GM12878 (cell line): Measurements from ENCODE around the gene IKZF5. TPM values are rescaled to one million over a fixed set of nuclear protein-coding genes. Genes with fewer than 3 reads are reported as not detected.

ENCODE experiments used
- CBFB ChIP-seq: IDR thresholded peaks from 2 replicates; pipeline ENCODE4 v1.6.1; 2016; ENCODE audit warnings: antibody characterized with exemption, low read depth
- CUX1 ChIP-seq: IDR thresholded peaks from 2 replicates; pipeline ENCODE4 v1.6.1; 2012; ENCODE audit warnings: improper control_type of control experiment, low read depth, low read length; ENCODE audit not compliant: insufficient replicate concordance
- E2F4 ChIP-seq: IDR thresholded peaks from 2 replicates; pipeline ENCODE4 v1.6.1; 2012; ENCODE audit warnings: low read depth, low read length, improper control_type of control experiment
- HCFC1 ChIP-seq: fragments of 150-350 bp; IDR thresholded peaks from 2 replicates; pipeline ENCODE4 v1.6.1; 2014; ENCODE audit warnings: low read length
- JUNB ChIP-seq: IDR thresholded peaks from 2 replicates; pipeline ENCODE4 v1.6.1; 2016; ENCODE audit warnings: antibody characterized with exemption, mild to moderate bottlenecking
- KDM1A ChIP-seq: fragments of 200-600 bp; sonication (generic); IDR thresholded peaks from 2 replicates; pipeline ENCODE4 v1.6.1; 2016; ENCODE audit warnings: borderline replicate concordance
- MTA2 ChIP-seq: fragments of 450-650 bp; IDR thresholded peaks from 2 replicates; pipeline ENCODE4 v1.6.1; 2016; ENCODE audit warnings: low read depth, mild to moderate bottlenecking, moderate library complexity
- RAD21 ChIP-seq: IDR thresholded peaks from 2 replicates; pipeline ENCODE4 v1.6.1; 2011; ENCODE audit warnings: mild to moderate bottlenecking, low read depth, low read length, moderate library complexity; ENCODE audit not compliant: insufficient read depth
- SKIL ChIP-seq: fragments of 450-650 bp; IDR thresholded peaks from 2 replicates; pipeline ENCODE4 v1.6.1; 2017; ENCODE audit warnings: mild to moderate bottlenecking, low read depth, inconsistent platforms; ENCODE audit not compliant: poor library complexity, severe bottlenecking
- SMAD5 ChIP-seq: IDR thresholded peaks from 2 replicates; pipeline ENCODE4 v1.6.1; 2016; ENCODE audit warnings: antibody characterized with exemption, low read depth
- SPI1 ChIP-seq: IDR thresholded peaks from 2 replicates; pipeline ENCODE4 v1.6.1; 2011; ENCODE audit warnings: low read depth, mild to moderate bottlenecking, low read length, moderate library complexity, borderline replicate concordance; ENCODE audit not compliant: insufficient read depth
- TCF7 ChIP-seq: IDR thresholded peaks from 2 replicates; pipeline ENCODE4 v1.6.1; 2014; ENCODE audit warnings: antibody characterized with exemption, borderline replicate concordance
- USF1 ChIP-seq: IDR thresholded peaks from 2 replicates; pipeline ENCODE4 v1.6.1; 2011; ENCODE audit warnings: borderline replicate concordance, low read depth, mild to moderate bottlenecking, moderate library complexity, mixed read lengths, low read length; ENCODE audit not compliant: insufficient read depth; ENCODE audit errors: extremely low read length
- polyA plus RNA-seq, 11 experiments: library from polyadenylated mRNA; depleted of rRNA in 4 of 11; unstranded in 6 of 11; stranded (reverse) in 5 of 11; fragments of >200 nt; fragmentation: Nextera tagmentation in 4 of 11; fragmentation: Illumina TruSeq in 1 of 11; extraction: Ambion mirVana in 4 of 11; extraction: Trizol in 1 of 11; gene quantifications; 1 replicate in 1 of 11; 2 replicates in 10 of 11; pipeline versions ENCODE4 v1.2.1 to v1.2.3, GENCODE V29; 2011 to 2016; ENCODE audit warnings: inconsistent platforms in 2 of 11, missing spikeins in 2 of 11, low read depth in 1 of 11
- total RNA-seq, 4 experiments: library from RNA; depleted of rRNA in 3 of 4; stranded (reverse); fragments of >200 nt in 3 of 4; fragmentation: Illumina TruSeq in 1 of 4; extraction: Trizol in 1 of 4; gene quantifications; 2 replicates each; pipeline versions ENCODE4 v1.2.1 to v1.2.3, GENCODE V29; 2013 to 2021
- TF ChIP-seq, protein P1 (sequence below): fragments of 450-650 bp; IDR thresholded peaks from 2 replicates; pipeline ENCODE4 v1.6.1; 2018; ENCODE audit warnings: borderline replicate concordance, mild to moderate bottlenecking; ENCODE audit not compliant: partially characterized antibody
- TF ChIP-seq, protein P2 (sequence below): fragments of 450-650 bp; IDR thresholded peaks from 2 replicates; pipeline ENCODE4 v1.6.1; 2017; ENCODE audit warnings: borderline replicate concordance

The IKZF5 gene
- total and polyA plus RNA-seq, 10 of the 15 experiments (the other 5 are each of a cell fraction or from before 2014, with no cell fraction given): 5.3 to 23.2 (median 11.8) TPM

GRCh38 chr10:123008355-123009104 lies at the start of gene IKZF5, which contains the start of gene ACADSB (continued):
- TF ChIP-seq USF1 (no peak), HCFC1 (peak; percentile 76), SPI1 (no peak), KDM1A (no peak), JUNB (no peak), SMAD5 (peak; percentile 9; the same call in 1 of the 2 replicates), E2F4 (peak; percentile 29; the same call in 1 of the 2 replicates), CUX1 (no peak), RAD21 (no peak), SKIL (no peak), MTA2 (no peak), TCF7 (no peak), CBFB (peak; percentile 93)
- TF ChIP-seq, protein P1, sequence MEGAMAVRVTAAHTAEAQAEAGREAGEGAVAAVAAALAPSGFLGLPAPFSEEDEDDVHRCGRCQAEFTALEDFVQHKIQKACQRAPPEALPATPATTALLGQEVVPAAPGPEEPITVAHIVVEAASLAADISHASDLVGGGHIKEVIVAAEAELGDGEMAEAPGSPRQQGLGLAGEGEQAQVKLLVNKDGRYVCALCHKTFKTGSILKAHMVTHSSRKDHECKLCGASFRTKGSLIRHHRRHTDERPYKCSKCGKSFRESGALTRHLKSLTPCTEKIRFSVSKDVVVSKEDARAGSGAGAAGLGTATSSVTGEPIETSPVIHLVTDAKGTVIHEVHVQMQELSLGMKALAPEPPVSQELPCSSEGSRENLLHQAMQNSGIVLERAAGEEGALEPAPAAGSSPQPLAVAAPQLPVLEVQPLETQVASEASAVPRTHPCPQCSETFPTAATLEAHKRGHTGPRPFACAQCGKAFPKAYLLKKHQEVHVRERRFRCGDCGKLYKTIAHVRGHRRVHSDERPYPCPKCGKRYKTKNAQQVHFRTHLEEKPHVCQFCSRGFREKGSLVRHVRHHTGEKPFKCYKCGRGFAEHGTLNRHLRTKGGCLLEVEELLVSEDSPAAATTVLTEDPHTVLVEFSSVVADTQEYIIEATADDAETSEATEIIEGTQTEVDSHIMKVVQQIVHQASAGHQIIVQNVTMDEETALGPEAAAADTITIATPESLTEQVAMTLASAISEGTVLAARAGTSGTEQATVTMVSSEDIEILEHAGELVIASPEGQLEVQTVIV: no peak
- TF ChIP-seq, protein P2, sequence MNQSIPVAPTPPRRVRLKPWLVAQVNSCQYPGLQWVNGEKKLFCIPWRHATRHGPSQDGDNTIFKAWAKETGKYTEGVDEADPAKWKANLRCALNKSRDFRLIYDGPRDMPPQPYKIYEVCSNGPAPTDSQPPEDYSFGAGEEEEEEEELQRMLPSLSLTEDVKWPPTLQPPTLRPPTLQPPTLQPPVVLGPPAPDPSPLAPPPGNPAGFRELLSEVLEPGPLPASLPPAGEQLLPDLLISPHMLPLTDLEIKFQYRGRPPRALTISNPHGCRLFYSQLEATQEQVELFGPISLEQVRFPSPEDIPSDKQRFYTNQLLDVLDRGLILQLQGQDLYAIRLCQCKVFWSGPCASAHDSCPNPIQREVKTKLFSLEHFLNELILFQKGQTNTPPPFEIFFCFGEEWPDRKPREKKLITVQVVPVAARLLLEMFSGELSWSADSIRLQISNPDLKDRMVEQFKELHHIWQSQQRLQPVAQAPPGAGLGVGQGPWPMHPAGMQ: peak; percentile 79
